Activated CD4-positive, alpha-beta T cell treated with anti-CD3 and anti-CD28 coated beads for 36 hours (primary cell): ENCODE results near the gene FAM170B. TPM values are rescaled to one million over a fixed set of nuclear protein-coding genes. Genes with fewer than 3 reads are reported as not detected.

ENCODE experiments used
- ATAC-seq: fragments of 200-7000 bp; cut with Tn5 transposase; one replicate; pipeline ENCODE4 v1.10.0; 2021; ENCODE audit warnings: mild to moderate bottlenecking, moderate library complexity
- CTCF ChIA-PET: fragments of 350-600 bp; sonication (Branson Sonifier 250); formaldehyde crosslinking; loops from one replicate; lab custom pipeline; 2021; ENCODE audit warnings: antibody characterized with exemption; lab: Charles Lee
- POLR2A ChIA-PET: fragments of 350-600 bp; sonication (Branson Sonifier 250); formaldehyde crosslinking; loops from one replicate; lab custom pipeline; 2021; ENCODE audit warnings: antibody characterized with exemption, inconsistent platforms; lab: Charles Lee
- DNase-seq: peaks from one replicate; pipeline ENCODE4 v3.0.0-alpha.2; 2020
- H3K27ac Mint-ChIP-seq: one replicate; pipeline ENCODE4 v1.8.0; 2021; ENCODE audit warnings: mixed read lengths
- H3K27me3 Mint-ChIP-seq: one replicate; pipeline ENCODE4 v1.8.0; 2021; ENCODE audit warnings: mixed read lengths
- H3K36me3 Mint-ChIP-seq: one replicate; pipeline ENCODE4 v1.8.0; 2021; ENCODE audit warnings: low read depth, mixed read lengths
- H3K4me1 Mint-ChIP-seq: one replicate; pipeline ENCODE4 v1.8.0; 2021; ENCODE audit warnings: mixed read lengths
- H3K4me3 Mint-ChIP-seq: one replicate; pipeline ENCODE4 v1.8.0; 2021; ENCODE audit warnings: mild to moderate bottlenecking, moderate library complexity, mixed read lengths
- H3K9me3 Mint-ChIP-seq: one replicate; pipeline ENCODE4 v1.8.0; 2021; ENCODE audit warnings: low read depth, mixed read lengths
- intact Hi-C, 2 experiments: fragments of 100-400 bp; cut with DNase I in 1 of 2; cut with micrococcal nuclease in 1 of 2; formaldehyde crosslinking; loops; one replicate each; pipeline versions ENCODE4 v1.14.2 to v1.15.1; 2022 to 2024; cut with DNase I, micrococcal nuclease
- total RNA-seq, 2 experiments: library from RNA; stranded (reverse); gene quantifications; one replicate each; pipeline ENCODE4 v1.2.3, GENCODE V29; 2021

The FAM170B gene
- total RNA-seq, 2 experiments from 2014 or later, result not detected

DNA sequence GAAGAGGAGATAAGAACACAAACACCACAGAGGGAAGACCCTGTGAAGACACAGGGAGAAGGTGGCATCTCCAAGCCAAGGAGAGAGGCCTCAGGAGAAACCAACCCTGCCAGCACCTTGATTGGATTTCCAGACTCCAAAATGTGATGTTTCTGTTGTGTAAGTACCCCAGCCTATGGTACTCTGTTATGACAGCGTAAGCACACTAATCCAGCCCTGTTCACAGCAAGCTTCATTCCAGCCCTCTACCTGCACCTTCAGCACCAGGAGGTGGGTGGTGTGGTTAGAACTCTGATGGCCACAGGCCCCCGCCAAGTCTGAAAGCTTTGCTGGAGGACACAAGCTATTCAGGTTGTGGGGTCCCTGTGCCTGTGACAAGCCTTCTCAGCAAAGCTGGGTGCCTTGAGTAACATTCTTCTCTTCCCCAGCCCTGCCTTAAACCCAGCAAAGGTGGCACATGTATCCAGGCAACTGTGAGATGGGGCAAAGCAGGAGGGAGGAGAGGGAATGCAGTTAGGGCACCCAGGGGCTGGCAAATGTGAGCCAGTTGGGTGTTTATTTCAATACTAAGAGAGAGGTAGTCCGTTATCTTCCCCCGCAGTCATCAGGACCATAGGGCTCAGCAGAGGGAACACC lies 23.0 kb downstream of the FAM170B start:
- Mint-ChIP-seq H3K4me1 (peaks cover 2% of the 10 kb centered on the region), H3K27ac (no peak overlapping the region), H3K4me3 (no peak overlapping the region), H3K36me3 (no peaks in the 10 kb centered on the region), H3K9me3 (no peaks in the 10 kb centered on the region), H3K27me3 (peaks cover 8% of the 10 kb centered on the region)
- intact Hi-C loops, result loop anchor here in 1 of 2 experiments (10.0 kb wide), 1 partner anchor 556 kb away; no protein-coding TSS in a partner anchor
- ChIA-PET POLR2A (no interaction called here), CTCF (interaction anchor here (0.6 kb wide), 1 partner anchor 171 kb away, joined by 3 read pairs; no protein-coding TSS in a partner anchor)
- ATAC-seq (no peak), DNase-seq (no peak)

DNA sequence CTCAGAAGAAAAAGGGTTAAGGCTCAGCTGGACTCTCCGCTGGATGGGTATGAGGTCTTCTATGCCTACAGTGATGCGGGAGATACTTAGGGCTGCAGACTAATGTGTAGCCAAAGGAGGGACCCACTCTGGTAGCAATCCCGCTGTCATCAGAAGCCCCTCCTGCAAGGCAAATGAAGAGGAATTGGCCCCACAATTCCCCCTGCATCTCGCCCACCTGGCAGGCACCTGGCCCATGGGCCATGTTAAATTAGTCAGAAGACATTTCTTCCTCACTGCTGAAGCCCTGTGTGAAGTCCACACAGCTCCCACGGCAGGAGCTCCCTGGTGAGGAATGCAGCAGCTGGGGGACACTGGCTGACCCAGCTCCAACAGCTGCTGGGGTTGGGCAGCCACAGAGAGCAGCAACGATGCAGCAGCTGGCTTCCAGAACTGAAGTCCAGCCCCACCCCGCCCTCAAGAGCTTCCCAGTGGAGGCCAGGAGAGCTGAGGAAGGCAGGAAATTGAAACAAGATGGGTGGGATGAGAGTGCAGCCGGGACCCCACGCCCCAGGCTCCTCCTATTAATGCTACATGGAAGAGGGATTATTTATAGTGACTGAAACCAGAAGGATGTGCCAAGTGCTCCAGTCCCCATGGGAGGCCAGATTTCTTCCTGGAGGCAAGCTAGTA lies 24.0 kb downstream of the FAM170B start:
- intact Hi-C loops, result loop anchor here in 1 of 2 experiments (10.0 kb wide), 1 partner anchor 555 kb away; no protein-coding TSS in a partner anchor
- Mint-ChIP-seq H3K36me3 (no peaks in the 10 kb centered on the region), H3K4me1 (peaks cover under 1% of the 10 kb centered on the region), H3K27ac (no peak overlapping the region), H3K27me3 (peaks cover 9% of the 10 kb centered on the region), H3K4me3 (no peak overlapping the region), H3K9me3 (no peaks in the 10 kb centered on the region)
- no peak for DNase-seq
- CTCF ChIA-PET, result no interaction called here
- no peak for ATAC-seq
- POLR2A ChIA-PET, result no interaction called here

DNA sequence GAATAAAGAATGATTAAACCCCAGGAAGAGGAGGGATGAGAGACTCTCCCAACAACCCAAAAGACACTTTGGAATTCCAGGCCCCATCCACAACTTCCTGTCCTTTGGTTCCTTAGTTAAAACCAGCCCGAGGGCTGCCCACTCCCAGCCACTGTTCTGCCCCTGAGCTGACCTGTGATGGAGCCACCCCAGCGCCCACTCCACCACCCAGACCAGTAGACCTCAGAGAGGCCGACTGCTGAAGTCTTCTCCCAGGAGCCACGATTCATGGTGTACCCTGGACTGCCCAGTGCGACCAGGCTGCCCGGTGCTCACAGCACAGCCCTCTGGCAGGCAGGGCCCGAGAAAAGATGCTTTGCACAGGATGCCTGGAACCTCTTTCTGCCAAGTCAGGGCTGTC lies 25.2 kb downstream of the FAM170B start:
- ATAC-seq, result no peak
- H3K27ac Mint-ChIP-seq, result no peak overlapping the region
- ChIA-PET CTCF (no interaction called here), POLR2A (no interaction called here)
- H3K4me3 Mint-ChIP-seq, result no peak overlapping the region
- no peaks in the 10 kb centered on the region for H3K9me3 Mint-ChIP-seq
- no peaks in the 10 kb centered on the region for H3K36me3 Mint-ChIP-seq
- peaks cover under 1% of the 10 kb centered on the region for H3K4me1 Mint-ChIP-seq
- H3K27me3 Mint-ChIP-seq, result peaks cover 8% of the 10 kb centered on the region
- intact Hi-C loops, result no loop called here
- DNase-seq, result no peak

DNA sequence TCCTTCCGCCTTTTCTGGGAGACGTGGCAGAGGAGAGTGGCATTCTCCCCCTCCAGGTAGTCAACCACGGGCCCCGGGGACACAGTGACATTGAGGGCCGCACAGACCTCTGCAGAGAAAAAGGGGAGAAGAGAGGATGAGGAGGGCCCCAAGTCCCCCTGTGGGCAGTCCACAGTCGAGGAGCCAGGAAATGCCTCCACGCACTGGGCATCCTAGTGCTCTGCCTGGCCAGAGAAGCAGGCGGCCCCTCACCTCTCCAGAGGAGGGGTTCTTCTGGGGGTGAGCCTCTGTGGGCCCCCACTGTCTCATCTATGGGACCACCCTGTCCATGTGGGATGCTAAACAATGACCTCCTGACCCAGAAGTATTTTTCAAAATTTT lies 25.9 kb downstream of the FAM170B start:
- H3K36me3 Mint-ChIP-seq, result no peaks in the 10 kb centered on the region
- CTCF ChIA-PET, result no interaction called here

DNA sequence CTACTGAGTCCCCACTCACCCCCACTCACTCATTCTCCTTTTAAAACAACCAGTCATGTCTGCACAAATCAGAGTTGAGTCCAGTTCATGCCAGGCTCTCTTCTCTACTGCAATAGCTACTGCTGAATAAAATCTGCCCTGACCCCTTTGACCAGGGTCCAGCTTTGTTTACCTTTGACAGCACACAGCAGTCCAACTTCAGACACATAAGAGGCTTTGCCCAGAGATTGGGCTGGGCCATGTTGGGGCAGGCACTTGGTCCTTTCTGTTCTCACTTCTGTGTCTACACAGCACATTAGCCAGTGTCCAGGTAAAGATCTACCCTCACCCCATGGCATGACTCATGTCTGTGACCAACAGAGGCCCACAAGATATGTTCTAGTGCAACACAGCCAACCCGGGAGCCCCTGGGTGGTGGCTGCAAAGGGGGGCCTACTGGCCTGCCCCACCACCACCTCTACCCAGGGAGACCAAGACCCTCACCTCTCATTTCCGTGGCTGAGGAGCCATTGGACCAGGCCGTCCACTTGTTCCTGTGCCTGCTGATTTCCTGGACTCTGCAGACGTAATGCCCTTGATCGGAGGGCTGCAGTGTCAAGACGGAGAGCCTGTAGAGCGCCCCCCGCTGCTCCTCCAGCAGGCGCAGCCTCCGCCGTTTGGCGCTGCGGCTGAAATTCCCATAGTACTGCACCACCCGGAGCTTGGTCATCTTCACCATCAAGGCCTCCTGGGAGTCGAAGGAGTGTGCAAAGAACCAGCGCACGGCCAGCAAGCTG lies 26.5 kb downstream of the FAM170B start:
- ChIA-PET POLR2A (no interaction called here), CTCF (no interaction called here)
- ATAC-seq (no peak), DNase-seq (no peak)
- Mint-ChIP-seq H3K4me1 (peaks cover 5% of the 10 kb centered on the region), H3K36me3 (no peaks in the 10 kb centered on the region), H3K4me3 (no peak overlapping the region), H3K27ac (no peak overlapping the region), H3K27me3 (peaks cover 5% of the 10 kb centered on the region), H3K9me3 (no peaks in the 10 kb centered on the region)
- intact Hi-C loops, result no loop called here

More for the DNA sequence above, 25.9 kb downstream of the FAM170B start:
- Mint-ChIP-seq H3K4me3 (no peak overlapping the region), H3K4me1 (peaks cover 5% of the 10 kb centered on the region), H3K27me3 (peaks cover 5% of the 10 kb centered on the region), H3K9me3 (no peaks in the 10 kb centered on the region), H3K27ac (no peak overlapping the region)
- intact Hi-C loops, result no loop called here
- POLR2A ChIA-PET, result no interaction called here
- ATAC-seq, result no peak
- DNase-seq, result no peak

DNA sequence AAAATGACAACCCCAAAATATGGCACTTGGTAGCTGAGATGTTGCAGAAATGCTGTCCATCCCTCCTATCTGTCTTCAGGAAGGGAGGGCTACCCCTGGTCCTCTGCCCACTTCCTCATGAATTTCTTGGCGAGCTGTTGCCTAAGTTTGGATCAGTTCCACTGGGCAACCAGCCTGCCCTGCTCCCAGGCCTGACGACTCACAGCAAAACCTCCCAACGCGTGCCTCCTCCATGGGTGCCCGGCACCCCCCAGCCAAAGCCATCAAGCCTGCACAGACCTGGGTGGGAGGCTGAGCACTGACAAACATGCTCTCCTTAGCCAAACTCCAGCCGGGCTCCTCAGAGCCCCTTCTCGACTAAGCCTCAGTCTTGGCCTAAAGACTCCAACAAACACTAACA lies 27.4 kb downstream of the FAM170B start:
- Mint-ChIP-seq H3K36me3 (no peaks in the 10 kb centered on the region), H3K4me1 (peaks cover 5% of the 10 kb centered on the region), H3K27ac (no peak overlapping the region), H3K4me3 (no peak overlapping the region), H3K9me3 (no peaks in the 10 kb centered on the region), H3K27me3 (peaks cover 5% of the 10 kb centered on the region)
- DNase-seq, result no peak
- intact Hi-C loops, result no loop called here
- POLR2A ChIA-PET, result no interaction called here
- CTCF ChIA-PET, result no interaction called here
- ATAC-seq, result no peak

DNA sequence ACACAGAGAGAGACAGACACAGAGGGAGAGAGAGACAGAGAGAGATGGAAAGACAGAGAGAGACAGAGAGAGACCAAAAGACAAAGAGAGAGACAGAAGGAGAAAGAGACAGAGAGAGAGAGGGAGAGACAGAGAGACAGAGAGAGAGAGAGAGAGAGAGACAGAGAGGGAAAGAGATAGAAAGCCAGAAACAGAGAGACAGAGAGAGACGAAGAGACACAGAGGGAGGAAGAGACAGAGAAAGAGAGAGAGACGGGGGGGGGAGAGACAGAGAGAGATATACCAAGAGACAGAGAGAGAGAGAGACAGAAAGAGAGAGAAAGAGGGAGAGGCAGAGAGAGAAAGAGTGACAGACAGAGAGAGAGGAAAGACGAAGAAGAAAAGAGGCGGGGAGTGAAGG lies 28.7 kb downstream of the FAM170B start:
- H3K36me3 Mint-ChIP-seq, result no peaks in the 10 kb centered on the region
- intact Hi-C loops, result no loop called here
- H3K27me3 Mint-ChIP-seq, result peaks cover 5% of the 10 kb centered on the region
- DNase-seq, result no peak
- H3K4me3 Mint-ChIP-seq, result no peak overlapping the region
- no peak for ATAC-seq
- ChIA-PET POLR2A (no interaction called here), CTCF (no interaction called here)
- H3K4me1 Mint-ChIP-seq, result peaks cover 5% of the 10 kb centered on the region
- no peak overlapping the region for H3K27ac Mint-ChIP-seq
- no peaks in the 10 kb centered on the region for H3K9me3 Mint-ChIP-seq

DNA sequence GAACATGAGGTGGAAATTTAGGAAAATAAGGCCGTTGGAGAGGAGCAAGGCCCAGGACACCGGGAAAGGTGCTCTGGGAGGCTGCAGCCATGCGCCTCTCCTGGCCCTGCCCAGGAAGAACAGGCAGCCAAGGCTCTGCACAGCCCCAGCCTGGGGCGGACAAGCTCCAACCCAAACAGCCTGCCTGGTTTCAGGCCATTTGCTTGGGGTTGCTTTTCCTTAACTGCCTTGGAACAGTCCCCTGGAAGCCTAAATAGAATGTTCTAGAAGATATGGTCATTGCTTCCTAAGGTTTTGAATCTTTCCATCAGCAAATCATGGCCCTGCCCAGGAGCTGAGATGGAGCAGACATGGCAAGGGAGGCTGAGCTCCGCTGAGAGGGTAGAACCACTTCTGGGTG lies 29.5 kb downstream of the FAM170B start:
- DNase-seq (no peak), ATAC-seq (no peak)
- no peaks in the 10 kb centered on the region for H3K36me3 Mint-ChIP-seq
- H3K27me3 Mint-ChIP-seq, result peaks cover 5% of the 10 kb centered on the region
- POLR2A ChIA-PET, result no interaction called here
- peaks cover 5% of the 10 kb centered on the region for H3K4me1 Mint-ChIP-seq
- no peaks in the 10 kb centered on the region for H3K9me3 Mint-ChIP-seq
- intact Hi-C loops, result no loop called here
- CTCF ChIA-PET, result no interaction called here
- no peak overlapping the region for H3K4me3 Mint-ChIP-seq
- H3K27ac Mint-ChIP-seq, result no peak overlapping the region

DNA sequence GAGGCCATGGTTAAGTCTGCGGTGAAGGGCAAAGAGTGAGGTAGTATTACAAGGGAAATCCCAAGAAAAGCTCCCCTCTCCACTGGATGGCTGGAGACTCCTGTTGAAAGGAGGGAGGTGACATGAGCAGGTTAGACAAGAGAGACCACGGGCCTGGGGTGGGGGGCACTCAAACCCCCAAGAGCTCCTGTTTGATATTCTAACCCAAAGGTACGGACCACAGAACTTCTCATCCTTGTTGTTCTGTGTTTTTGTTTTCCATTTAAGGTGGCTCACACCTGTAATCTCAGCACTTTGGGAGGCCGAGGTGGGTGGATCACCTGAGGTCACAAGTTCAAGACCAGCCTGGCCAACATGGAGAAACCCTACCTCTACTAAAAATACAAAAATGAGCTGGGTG lies 30.1 kb downstream of the FAM170B start:
- ATAC-seq (no peak), DNase-seq (no peak)
- H3K27me3 Mint-ChIP-seq, result peaks cover 5% of the 10 kb centered on the region
- no peak overlapping the region for H3K27ac Mint-ChIP-seq
- POLR2A ChIA-PET, result no interaction called here
- intact Hi-C loops, result no loop called here
- no peaks in the 10 kb centered on the region for H3K9me3 Mint-ChIP-seq
- no peak overlapping the region for H3K4me3 Mint-ChIP-seq
- CTCF ChIA-PET, result no interaction called here
- H3K4me1 Mint-ChIP-seq, result peaks cover 5% of the 10 kb centered on the region
- no peaks in the 10 kb centered on the region for H3K36me3 Mint-ChIP-seq

DNA sequence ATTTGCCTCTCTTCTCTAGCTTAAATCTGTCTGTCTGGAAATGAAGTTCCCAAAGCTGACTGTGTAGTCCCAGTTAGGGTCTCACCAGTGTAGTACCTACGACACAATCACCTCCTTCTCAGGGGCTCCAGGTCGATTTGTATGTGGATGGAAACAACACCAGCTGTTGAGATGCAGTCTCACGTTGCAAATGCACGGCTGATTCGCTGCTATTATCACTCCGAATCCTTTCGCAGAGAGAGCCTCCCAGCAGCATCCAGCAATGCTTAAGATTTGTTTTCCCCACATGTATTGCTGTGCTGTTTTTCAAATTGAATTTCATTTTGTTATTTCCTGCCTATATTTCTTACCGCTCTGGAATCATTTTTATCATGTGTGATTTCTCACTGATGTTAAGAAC lies 34.8 kb downstream of the FAM170B start:
- ChIA-PET POLR2A (no interaction called here), CTCF (no interaction called here)
- Mint-ChIP-seq H3K4me1 (peaks cover 5% of the 10 kb centered on the region), H3K36me3 (no peaks in the 10 kb centered on the region), H3K27me3 (peaks cover 2% of the 10 kb centered on the region), H3K9me3 (no peaks in the 10 kb centered on the region), H3K27ac (no peak overlapping the region), H3K4me3 (no peak overlapping the region)
- no peak for DNase-seq
- ATAC-seq, result no peak
- intact Hi-C loops, result no loop called here

DNA sequence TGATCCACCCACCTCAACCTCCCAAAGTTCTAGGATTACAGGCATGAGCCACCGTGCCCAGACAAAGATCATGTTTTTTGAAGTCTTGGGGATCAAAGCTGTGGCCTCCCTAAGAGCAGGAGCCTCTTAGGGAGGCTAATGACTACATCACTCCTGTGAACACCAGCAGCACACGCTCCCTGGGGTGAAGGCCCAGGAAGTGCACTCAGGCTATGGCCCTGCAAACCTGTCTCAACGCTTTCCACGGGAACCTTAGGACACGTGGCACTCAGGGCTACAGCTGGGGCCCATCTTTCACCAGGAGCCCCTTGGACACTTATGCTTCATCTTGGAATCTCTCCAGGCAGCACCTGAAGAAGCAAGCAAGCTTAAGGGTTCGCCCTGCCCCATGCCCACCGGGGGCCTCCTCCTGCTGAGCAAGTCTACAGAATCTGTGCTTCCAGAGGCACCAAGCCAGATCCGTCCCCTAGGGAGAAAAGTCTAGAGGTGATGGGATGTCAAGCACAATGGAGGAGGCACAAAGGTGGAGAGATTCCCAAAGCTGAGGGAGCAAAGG lies 36.9 kb downstream of the FAM170B start:
- intact Hi-C loops, result no loop called here
- Mint-ChIP-seq H3K4me1 (no peaks in the 10 kb centered on the region), H3K36me3 (no peaks in the 10 kb centered on the region), H3K27ac (no peak overlapping the region), H3K4me3 (no peak overlapping the region), H3K9me3 (no peaks in the 10 kb centered on the region), H3K27me3 (peaks cover 2% of the 10 kb centered on the region)
- ChIA-PET CTCF (no interaction called here), POLR2A (no interaction called here)
- DNase-seq (no peak), ATAC-seq (no peak)
